ENCODE data around the gene JDP2.

- TF ChIP-seq CTCF (IDR thresholded peaks at IDR 0.05) (no peak), ATF6 (CRISPR knock-in tag; IDR thresholded peaks at IDR 0.05) (no peak), SP1 (CRISPR knock-in tag; conservative IDR thresholded peaks at IDR 0.05) (no peak), JUN (CRISPR knock-in tag; IDR thresholded peaks at IDR 0.05) (no peak), ZNF219 (CRISPR knock-in tag; IDR thresholded peaks at IDR 0.05; ENCODE audit: borderline replicate concordance) (no peak), IRF1 (CRISPR knock-in tag; IDR thresholded peaks at IDR 0.05) (no peak), ZNF671 (CRISPR knock-in tag; IDR thresholded peaks at IDR 0.05) (no peak), RELA (CRISPR knock-in tag; IDR thresholded peaks at IDR 0.05; ENCODE audit: borderline replicate concordance) (no peak), ATF3 (CRISPR knock-in tag; conservative IDR thresholded peaks at IDR 0.05) (no peak), USF2 (CRISPR knock-in tag; IDR thresholded peaks at IDR 0.05) (no peak), FOXJ3 (CRISPR knock-in tag; IDR thresholded peaks at IDR 0.05; ENCODE audit: borderline replicate concordance) (no peak), PREB (CRISPR knock-in tag; IDR thresholded peaks at IDR 0.05; ENCODE audit: borderline replicate concordance) (no peak)
These were observed 69.9 kb downstream of the JDP2 start for GRCh38 chr14:75497701-75498100.
